ENCODE results near the gene CENPI.
A peak's percentile ranks its signal among the peaks of the same experiment; 100 is the strongest.
"Not testable (repeated sequence)": the region's sequence is repeated elsewhere in the genome, so short reads cannot be mapped to it uniquely, and the experiment has no call there.

The CENPI gene

GRCh38 chrX:101097546-101098453, at the start of gene CENPI:
Gene CENPI, plus strand, starts transcription at chrX:101098204. Its CDS starts 2,867 bp downstream, at chrX:101101071.
- peak; percentile 90 for DNase-seq

- DNase-seq, result no peak
These were observed 46.9 kb upstream of the CENPI start for GRCh38 chrX:101051153-101051548.

- DNase-seq, result peak; percentile 80
These were observed 46.3 kb upstream of the CENPI start, which contains the start of gene TRMT2B for GRCh38 chrX:101051549-101052302. Gene TRMT2B, minus strand, starts transcription at chrX:101052111. Its CDS starts 9,822 bp downstream, at chrX:101042289.

GRCh38 chrX:101056551-101056950, 41.5 kb upstream of the CENPI start:
- not testable (repeated sequence) for DNase-seq

- no peak for DNase-seq
These were observed 40.8 kb upstream of the CENPI start for GRCh38 chrX:101057093-101057714.

GRCh38 chrX:101062176-101062575, 35.8 kb upstream of the CENPI start:
- no peak for DNase-seq

GRCh38 chrX:101071582-101071981, 26.4 kb upstream of the CENPI start:
- no peak for DNase-seq

GRCh38 chrX:101078716-101079598, 19.0 kb upstream of the CENPI start, which contains the start of gene TMEM35A:
Gene TMEM35A, plus strand, starts transcription at chrX:101078879. Its CDS starts 124 bp downstream, at chrX:101079003.
- no peak for DNase-seq

GRCh38 chrX:101079736-101080270, 18.2 kb upstream of the CENPI start:
- DNase-seq, result no peak

- DNase-seq, result no peak
These were observed 17.5 kb upstream of the CENPI start for GRCh38 chrX:101080326-101081124.

GRCh38 chrX:101081231-101081630, 16.8 kb upstream of the CENPI start:
- no peak for DNase-seq

- no peak for DNase-seq
These were observed 6.2 kb upstream of the CENPI start for GRCh38 chrX:101091817-101092216.

GRCh38 chrX:101108284-101108683, 10.3 kb downstream of the CENPI start:
- DNase-seq, result no peak

GRCh38 chrX:101117701-101118100, 19.7 kb downstream of the CENPI start:
- DNase-seq, result no peak

- DNase-seq, result no peak
These were observed 38.2 kb downstream of the CENPI start for GRCh38 chrX:101136235-101136634.

All from stimulated activated CD8-positive, alpha-beta memory T cell treated with anti-CD3 and anti-CD28 coated beads, Interleukin-4, amount 100 ng/mL, for 48 hours (primary cell).